Effector memory CD8-positive, alpha-beta T cell (primary cell): Measurements from ENCODE around the gene SGPL1.

ENCODE experiments used
- ATAC-seq: fragments of 150-1000 bp; cut with Tn5 transposase; replicated peaks from 2 replicates; pipeline ENCODE4 v1.10.0; 2021; ENCODE audit warnings: mild to moderate bottlenecking, moderate library complexity
- DNase-seq, 3 experiments: peaks; one replicate each; pipeline ENCODE4 v3.0.0; 2021
- H3K27ac Mint-ChIP-seq, 2 donors: one replicate each; pipeline ENCODE4 v1.8.0; 2022; ENCODE audit warnings: mild to moderate bottlenecking in 2 of 2, mixed read lengths in 2 of 2, moderate library complexity in 2 of 2
- H3K27me3 Mint-ChIP-seq, 2 donors: one replicate each; pipeline ENCODE4 v1.8.0; 2022; ENCODE audit warnings: mixed read lengths in 2 of 2
- H3K36me3 Mint-ChIP-seq: one replicate; pipeline ENCODE4 v1.8.0; 2022; ENCODE audit warnings: mild to moderate bottlenecking, moderate library complexity, mixed read lengths; ENCODE audit not compliant: insufficient read depth
- H3K4me1 Mint-ChIP-seq, 2 donors: one replicate each; pipeline ENCODE4 v1.8.0; 2022; ENCODE audit warnings: low read depth in 2 of 2, mixed read lengths in 2 of 2
- H3K4me3 Mint-ChIP-seq, 2 donors: one replicate each; pipeline ENCODE4 v1.8.0; 2022; ENCODE audit warnings: mild to moderate bottlenecking in 2 of 2, mixed read lengths in 2 of 2, moderate library complexity in 2 of 2
- H3K9me3 Mint-ChIP-seq, 2 donors: one replicate each; pipeline ENCODE4 v1.8.0; 2022; ENCODE audit warnings: mixed read lengths in 2 of 2

Gene SGPL1

DNA sequence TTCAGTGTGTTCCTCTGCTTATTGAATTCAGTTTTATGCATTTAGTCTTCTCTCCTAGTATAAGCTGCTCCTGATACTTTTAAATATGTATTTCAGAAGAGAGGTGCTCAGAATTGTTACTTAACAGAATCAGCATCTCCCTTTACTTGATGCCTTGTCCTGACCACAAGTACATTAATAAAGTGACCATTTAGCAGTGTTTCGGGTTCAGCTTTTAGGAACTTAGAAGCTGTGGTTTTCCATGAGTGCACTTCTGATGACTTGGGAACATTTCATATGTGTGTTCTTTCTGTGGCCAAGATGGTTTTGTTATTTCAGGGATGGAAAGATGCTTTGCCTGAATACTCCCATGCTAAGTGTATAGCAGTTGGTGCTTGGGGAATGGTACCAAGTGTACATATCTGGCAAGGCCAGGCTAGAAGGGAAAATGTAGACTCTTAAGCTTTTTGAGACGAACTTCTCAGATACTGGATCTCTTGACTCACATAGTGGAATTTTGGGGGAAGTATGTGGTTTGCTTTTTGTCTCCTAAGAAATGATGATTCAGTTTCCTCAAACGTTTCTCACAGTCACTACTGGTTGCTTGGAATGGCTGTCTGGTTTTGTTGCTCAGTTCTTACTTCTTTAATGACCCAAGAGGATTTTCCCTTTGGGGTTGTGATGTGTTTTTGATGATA lies 17.2 kb downstream of the SGPL1 start:
- Mint-ChIP-seq H3K4me3 (no peak overlapping the region), H3K9me3 (peaks cover 0 to 1% of the 10 kb centered on the region in 2 donors), H3K27ac (no peak overlapping the region), H3K27me3 (no peaks in the 10 kb centered on the region), H3K36me3 (peaks cover 13% of the 10 kb centered on the region), H3K4me1 (peaks cover 11 to 43% of the 10 kb centered on the region in 2 donors)
- ATAC-seq, result no peak
- DNase-seq, result no peak

- Mint-ChIP-seq H3K27ac (peak overlapping the region in 1 of 2 donors; percentile 25), H3K27me3 (no peaks in the 10 kb centered on the region)
These were observed 17.9 kb downstream of the SGPL1 start for GRCh38 chr10:70833601-70834000.

DNA sequence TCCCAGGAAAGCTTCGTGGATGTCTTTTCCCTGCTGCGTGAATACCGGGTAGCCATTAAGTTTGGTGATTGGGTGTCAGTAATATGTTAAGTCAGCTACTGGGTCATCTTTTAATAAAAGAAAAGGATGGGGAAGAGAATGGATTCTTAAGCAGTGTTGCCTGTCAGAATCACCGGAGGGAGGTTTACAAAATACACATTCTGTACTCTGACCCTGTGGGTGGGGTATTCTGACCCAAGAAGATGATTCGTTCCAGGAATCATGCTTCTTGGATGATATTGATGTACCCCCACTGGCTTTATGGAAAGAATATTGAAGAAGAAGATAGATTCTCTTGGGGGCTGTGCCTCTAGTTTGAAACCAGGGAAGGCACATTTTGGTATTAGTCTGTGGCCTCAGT lies 18.3 kb downstream of the SGPL1 start:
- H3K27ac Mint-ChIP-seq, result peak overlapping the region in 1 of 2 donors; percentile 25

More at GRCh38 chr10:70833601-70834000, 17.9 kb downstream of the SGPL1 start:
- DNase-seq, result no peak
- no peak for ATAC-seq
- H3K36me3 Mint-ChIP-seq, result peaks cover 13% of the 10 kb centered on the region
- peaks cover 0 to 1% of the 10 kb centered on the region in 2 donors for H3K9me3 Mint-ChIP-seq
- H3K4me1 Mint-ChIP-seq, result peaks cover 15 to 49% of the 10 kb centered on the region in 2 donors
- H3K4me3 Mint-ChIP-seq, result no peak overlapping the region

DNA sequence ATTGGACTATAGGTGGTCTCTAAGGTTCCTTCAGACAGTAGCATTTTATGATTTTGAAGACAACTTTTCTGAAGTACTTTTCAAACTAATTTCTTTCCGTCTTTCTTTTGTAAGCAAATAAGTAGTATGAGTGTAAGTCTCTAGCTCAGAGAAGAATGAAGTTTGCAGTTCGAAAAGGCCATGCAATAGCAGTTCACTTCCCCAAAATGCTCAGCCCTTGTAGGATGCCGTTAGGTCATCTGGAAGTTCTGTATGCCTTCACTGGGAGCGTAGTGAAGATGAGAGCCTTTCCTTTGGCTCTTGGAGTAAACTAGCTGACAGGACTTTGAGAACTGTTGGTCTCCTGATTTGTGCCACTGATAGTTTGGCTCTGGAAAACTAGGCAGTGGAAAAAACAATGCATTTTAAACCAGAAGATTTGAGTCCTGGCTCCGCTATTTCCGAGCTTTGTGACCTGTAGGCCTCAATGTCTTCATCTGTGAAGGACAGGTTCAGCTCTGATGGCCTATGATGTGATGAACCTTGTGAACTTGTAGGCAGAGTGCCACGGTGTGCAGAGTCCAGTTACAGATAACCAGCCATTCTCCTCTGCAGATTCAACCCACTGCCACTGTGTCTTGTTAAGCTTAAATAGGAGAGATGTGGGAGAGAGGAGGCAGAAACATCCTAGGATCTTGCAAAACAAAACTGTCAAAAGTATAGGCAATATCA lies 18.8 kb downstream of the SGPL1 start:
- H3K4me1 Mint-ChIP-seq, result peaks cover 15 to 57% of the 10 kb centered on the region in 2 donors
- no peaks in the 10 kb centered on the region for H3K27me3 Mint-ChIP-seq
- H3K4me3 Mint-ChIP-seq, result no peak overlapping the region
- ATAC-seq, result no peak
- H3K9me3 Mint-ChIP-seq, result peaks cover 0 to 1% of the 10 kb centered on the region in 2 donors
- H3K27ac Mint-ChIP-seq, result no peak overlapping the region
- peaks cover 4% of the 10 kb centered on the region for H3K36me3 Mint-ChIP-seq
- no peak for DNase-seq

More for the DNA sequence above, 18.3 kb downstream of the SGPL1 start:
- peaks cover 10% of the 10 kb centered on the region for H3K36me3 Mint-ChIP-seq
- H3K9me3 Mint-ChIP-seq, result peaks cover 0 to 1% of the 10 kb centered on the region in 2 donors
- peaks cover 15 to 53% of the 10 kb centered on the region in 2 donors for H3K4me1 Mint-ChIP-seq
- no peaks in the 10 kb centered on the region for H3K27me3 Mint-ChIP-seq
- no peak overlapping the region for H3K4me3 Mint-ChIP-seq
- ATAC-seq, result no peak
- no peak for DNase-seq

DNA sequence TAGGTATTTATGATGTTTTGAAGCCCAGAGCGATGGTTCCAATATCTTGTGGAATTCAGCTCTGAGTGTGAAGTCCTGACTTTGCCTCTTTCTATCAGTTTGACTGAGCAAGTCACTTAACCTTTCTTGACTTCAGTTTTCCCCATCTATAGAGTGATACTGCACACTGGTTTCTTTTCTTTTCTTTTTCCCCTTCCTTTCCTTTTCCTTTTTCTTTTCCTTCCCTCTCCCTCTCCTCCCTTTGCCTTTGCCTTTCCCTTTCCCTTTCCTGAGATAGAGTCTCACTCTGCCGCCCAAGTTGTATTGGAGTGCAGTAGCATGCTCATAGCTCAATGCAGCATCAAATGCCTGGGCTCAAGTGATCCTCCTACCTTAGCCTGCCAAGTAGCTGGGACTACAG lies 20.6 kb downstream of the SGPL1 start:
- H3K27me3 Mint-ChIP-seq, result no peaks in the 10 kb centered on the region
- no peak for DNase-seq
- H3K36me3 Mint-ChIP-seq, result peaks cover 4% of the 10 kb centered on the region

GRCh38 chr10:70837660-70838059 lies 21.9 kb downstream of the SGPL1 start:
- H3K4me3 Mint-ChIP-seq, result no peak overlapping the region
- peaks cover 25 to 62% of the 10 kb centered on the region in 2 donors for H3K4me1 Mint-ChIP-seq
- DNase-seq, result no peak
- peaks cover 4% of the 10 kb centered on the region for H3K36me3 Mint-ChIP-seq
- ATAC-seq, result no peak
- peaks cover 0 to 1% of the 10 kb centered on the region in 2 donors for H3K9me3 Mint-ChIP-seq
- no peak overlapping the region for H3K27ac Mint-ChIP-seq
- no peaks in the 10 kb centered on the region for H3K27me3 Mint-ChIP-seq

More for the DNA sequence above, 20.6 kb downstream of the SGPL1 start:
- Mint-ChIP-seq H3K27ac (no peak overlapping the region), H3K4me1 (peaks cover 21 to 64% of the 10 kb centered on the region in 2 donors), H3K4me3 (no peak overlapping the region), H3K9me3 (peaks cover 0 to 1% of the 10 kb centered on the region in 2 donors)
- ATAC-seq, result no peak

- Mint-ChIP-seq H3K36me3 (peaks cover 4% of the 10 kb centered on the region), H3K27ac (no peak overlapping the region), H3K27me3 (no peaks in the 10 kb centered on the region), H3K9me3 (peaks cover 0 to 1% of the 10 kb centered on the region in 2 donors), H3K4me1 (peaks cover 24 to 60% of the 10 kb centered on the region in 2 donors), H3K4me3 (no peak overlapping the region)
- ATAC-seq (no peak), DNase-seq (no peak)
These were observed 22.6 kb downstream of the SGPL1 start for GRCh38 chr10:70838270-70838805.

GRCh38 chr10:70840836-70841235 lies 25.1 kb downstream of the SGPL1 start:
- Mint-ChIP-seq H3K4me3 (no peak overlapping the region), H3K27ac (no peak overlapping the region), H3K4me1 (peaks cover 24 to 46% of the 10 kb centered on the region in 2 donors), H3K27me3 (no peaks in the 10 kb centered on the region), H3K9me3 (peaks cover 0 to 1% of the 10 kb centered on the region in 2 donors), H3K36me3 (peaks cover 15% of the 10 kb centered on the region)
- DNase-seq, result no peak
- ATAC-seq, result peak; percentile 27

DNA sequence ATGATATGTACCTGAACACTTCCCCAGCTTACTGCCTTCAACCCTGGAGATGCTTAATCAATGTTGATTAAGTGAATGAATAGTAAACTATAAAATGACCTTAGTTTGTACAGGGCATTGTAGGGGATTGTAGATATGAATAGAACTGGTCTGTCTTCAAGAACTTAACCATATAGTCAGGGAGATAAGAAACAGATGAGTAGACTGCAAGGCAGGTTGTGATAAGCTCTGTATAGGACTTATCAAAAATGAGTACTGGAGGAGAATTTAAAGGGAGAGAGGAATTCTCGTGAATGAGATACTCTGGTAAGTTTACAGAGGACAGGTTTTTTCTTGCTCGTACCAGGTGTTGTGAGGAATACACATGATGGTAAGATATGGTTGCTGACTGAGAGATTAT lies 27.6 kb downstream of the SGPL1 start:
- no peak for ATAC-seq
- no peak overlapping the region for H3K4me3 Mint-ChIP-seq
- peak overlapping the region in 1 of 2 donors; percentile 56 for H3K27ac Mint-ChIP-seq
- H3K36me3 Mint-ChIP-seq, result peaks cover 23% of the 10 kb centered on the region
- DNase-seq, result no peak
- no peaks in the 10 kb centered on the region for H3K9me3 Mint-ChIP-seq
- peaks cover 20 to 36% of the 10 kb centered on the region in 2 donors for H3K4me1 Mint-ChIP-seq
- H3K27me3 Mint-ChIP-seq, result no peaks in the 10 kb centered on the region

DNA sequence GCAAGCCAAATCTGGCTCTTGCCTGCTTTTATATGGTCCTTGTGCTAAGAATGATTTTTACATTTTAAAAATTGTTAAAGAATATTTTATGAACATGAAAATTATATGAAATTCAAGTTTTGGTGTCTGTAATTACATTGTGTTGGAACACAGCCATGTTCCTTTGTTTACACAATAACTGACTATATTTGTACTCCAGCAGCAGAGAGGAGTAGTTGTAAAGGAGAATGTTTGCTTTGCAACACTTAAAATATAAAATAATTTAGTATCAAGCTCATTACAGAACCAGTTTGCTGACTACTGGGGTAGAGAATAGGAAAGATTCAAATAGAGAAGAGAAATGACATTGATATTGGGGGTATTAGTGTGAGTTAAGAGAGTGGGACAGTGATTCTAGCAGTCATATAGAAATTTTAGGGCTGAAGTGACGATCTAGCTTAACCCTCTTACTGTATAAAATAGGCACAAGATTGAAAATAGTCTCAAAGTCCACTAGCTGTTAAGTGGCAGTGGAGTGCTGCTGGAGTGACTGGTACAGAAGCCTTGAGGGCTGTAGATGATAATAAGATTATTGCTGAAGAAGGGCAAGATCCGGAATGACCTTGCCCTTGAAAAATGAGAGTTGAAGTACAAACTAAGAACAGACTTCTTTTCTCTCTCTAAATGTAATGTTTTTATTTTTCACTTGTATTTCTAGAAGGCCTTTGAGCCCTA lies 28.2 kb downstream of the SGPL1 start:
- H3K27me3 Mint-ChIP-seq, result no peaks in the 10 kb centered on the region

GRCh38 chr10:70845256-70845655 lies 29.5 kb downstream of the SGPL1 start:
- Mint-ChIP-seq H3K36me3 (peaks cover 30% of the 10 kb centered on the region), H3K27me3 (no peaks in the 10 kb centered on the region), H3K4me1 (peaks cover 16 to 19% of the 10 kb centered on the region in 2 donors), H3K27ac (no peak overlapping the region), H3K4me3 (no peak overlapping the region), H3K9me3 (no peaks in the 10 kb centered on the region)
- DNase-seq (no peak), ATAC-seq (no peak)

More for the DNA sequence above, 28.2 kb downstream of the SGPL1 start:
- Mint-ChIP-seq H3K4me3 (no peak overlapping the region), H3K36me3 (peaks cover 25% of the 10 kb centered on the region), H3K4me1 (peaks cover 18 to 30% of the 10 kb centered on the region in 2 donors), H3K27ac (peak overlapping the region in 1 of 2 donors; percentile 56), H3K9me3 (no peaks in the 10 kb centered on the region)
- no peak for ATAC-seq
- no peak for DNase-seq

DNA sequence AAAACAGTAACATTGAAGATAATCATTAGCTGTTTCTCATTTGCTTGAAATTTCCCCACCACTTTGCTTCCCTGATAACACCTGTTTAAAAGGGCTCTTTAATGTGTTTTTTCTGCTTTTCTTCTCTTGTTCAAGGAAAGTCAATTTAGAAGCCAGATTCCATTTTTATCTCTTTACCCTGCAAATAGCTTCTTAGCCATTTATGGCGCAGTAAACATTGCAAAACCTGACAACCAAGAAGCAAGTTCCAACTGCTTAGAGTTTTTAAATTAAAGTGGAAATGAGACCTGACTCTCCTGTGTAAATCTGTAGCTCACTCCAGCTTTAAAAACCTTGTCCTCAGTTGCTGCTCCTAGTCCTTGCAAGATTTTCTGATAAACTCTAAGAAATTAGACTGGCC lies 30.1 kb downstream of the SGPL1 start:
- peaks cover 14 to 16% of the 10 kb centered on the region in 2 donors for H3K4me1 Mint-ChIP-seq
- ATAC-seq (no peak), DNase-seq (no peak)
- H3K27me3 Mint-ChIP-seq, result no peaks in the 10 kb centered on the region
- peaks cover 30% of the 10 kb centered on the region for H3K36me3 Mint-ChIP-seq
- H3K27ac Mint-ChIP-seq, result no peak overlapping the region
- H3K9me3 Mint-ChIP-seq, result no peaks in the 10 kb centered on the region
- H3K4me3 Mint-ChIP-seq, result no peak overlapping the region

DNA sequence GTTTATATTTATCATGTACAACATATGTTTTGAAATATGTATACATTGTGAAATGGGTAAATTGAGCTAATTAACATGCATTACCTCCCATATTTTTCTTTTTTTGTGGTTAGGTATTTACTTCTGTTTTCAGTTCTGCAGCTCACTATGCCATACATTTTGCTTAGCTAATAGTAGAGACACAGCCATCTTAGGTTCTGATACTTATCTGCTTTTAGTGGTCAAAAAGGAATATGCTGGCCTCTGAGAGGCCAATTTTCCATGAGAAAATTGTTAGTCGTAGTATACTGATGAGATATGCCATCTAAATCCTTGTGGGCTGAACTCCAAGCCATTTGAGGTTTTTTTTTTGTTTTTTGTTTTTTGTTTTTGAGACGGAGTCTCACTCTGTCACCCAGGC lies 31.0 kb downstream of the SGPL1 start:
- Mint-ChIP-seq H3K27me3 (no peaks in the 10 kb centered on the region), H3K4me3 (no peak overlapping the region)
- no peak for ATAC-seq

More for the DNA sequence above, 31.0 kb downstream of the SGPL1 start:
- H3K4me1 Mint-ChIP-seq, result peaks cover 7 to 8% of the 10 kb centered on the region in 2 donors
- DNase-seq, result no peak
- H3K9me3 Mint-ChIP-seq, result no peaks in the 10 kb centered on the region
- no peak overlapping the region for H3K27ac Mint-ChIP-seq
- H3K36me3 Mint-ChIP-seq, result peaks cover 34% of the 10 kb centered on the region
